HG02623 (cell line): ENCODE data around the gene MAP2K7.
"Not testable (repeated sequence)": the region's sequence is repeated elsewhere in the genome, so short reads cannot be mapped to it uniquely, and the experiment has no call there.

ENCODE experiments used
- ATAC-seq: cut with Tn5 transposase; IDR thresholded peaks from one replicate; pipeline ENCODE4 v1.9.1; 2021; ENCODE audit warnings: moderate library complexity; ENCODE audit not compliant: unreplicated experiment

The MAP2K7 gene

DNA sequence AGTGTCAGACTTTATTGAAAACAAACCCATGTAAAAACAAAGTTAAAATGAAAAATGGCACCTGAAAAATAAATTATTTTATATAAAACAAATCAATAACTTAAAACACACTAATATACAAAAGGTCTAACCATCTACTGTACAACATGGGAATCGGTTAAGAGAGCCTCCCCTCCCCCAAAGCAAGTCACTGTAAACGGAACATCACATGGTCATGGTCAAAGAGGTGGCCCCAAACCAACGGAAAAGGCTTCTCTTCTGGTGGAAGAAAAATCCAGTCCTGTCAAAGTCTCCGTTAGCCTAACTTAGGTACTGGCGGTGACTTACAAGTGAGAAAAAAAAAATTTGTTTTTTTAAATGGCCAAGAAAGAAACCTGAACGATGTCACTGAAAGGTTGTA is 55.5 kb downstream of the MAP2K7 start:
- no peak for ATAC-seq

DNA sequence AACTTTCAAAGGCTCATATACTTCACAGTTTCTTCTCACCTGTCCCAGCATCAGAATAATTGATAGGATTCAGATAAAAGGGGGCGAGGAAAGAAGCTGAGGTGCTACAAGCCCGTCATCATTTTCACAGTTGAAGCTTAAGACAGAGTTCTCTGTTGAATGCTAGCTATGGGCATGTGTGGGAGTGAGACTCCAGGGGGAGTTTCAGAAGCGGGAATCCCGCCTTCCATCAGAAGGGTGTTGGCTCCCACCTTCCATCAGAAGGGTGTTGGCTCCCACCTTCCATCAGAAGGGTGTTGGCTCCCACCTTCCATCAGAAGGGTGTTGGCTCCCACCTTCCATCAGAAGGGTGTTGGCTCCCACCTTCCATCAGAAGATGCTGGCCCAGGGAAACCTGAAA is 57.4 kb downstream of the MAP2K7 start:
- ATAC-seq, result not testable (repeated sequence)

DNA sequence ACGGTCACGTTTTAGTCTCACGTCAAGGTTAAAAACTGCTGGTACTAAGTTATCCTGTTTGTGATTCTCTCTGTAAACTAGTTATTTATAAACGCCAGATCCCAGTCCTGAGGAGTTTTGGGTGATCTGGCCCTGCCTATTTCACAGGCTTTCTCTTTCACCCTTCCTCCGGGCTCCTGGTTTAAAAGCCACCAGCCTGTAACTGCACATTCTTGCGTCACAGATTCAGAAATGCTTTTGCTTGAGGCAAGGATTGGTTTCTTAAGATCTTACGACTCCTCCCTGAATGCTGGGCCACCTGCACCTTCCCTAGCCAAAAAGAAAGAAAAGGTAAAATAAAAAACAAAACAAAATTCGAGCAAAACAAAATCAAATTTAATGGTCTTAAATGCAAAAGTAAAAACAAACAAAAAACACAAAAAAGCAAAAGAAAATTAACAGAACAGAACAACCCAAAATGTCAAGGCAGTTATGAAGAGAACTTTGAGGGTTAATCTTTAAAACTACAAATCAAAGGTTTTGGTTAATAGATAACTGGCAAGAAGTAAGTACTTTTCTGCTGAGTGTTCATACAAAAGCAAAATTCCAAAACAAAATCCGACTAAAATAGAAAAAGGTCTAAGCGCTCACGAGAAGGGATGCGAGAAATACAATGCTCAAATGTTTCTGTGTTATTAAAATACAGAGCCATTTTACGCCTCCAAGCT is 58.4 kb downstream of the MAP2K7 start:
- ATAC-seq, result no peak

DNA sequence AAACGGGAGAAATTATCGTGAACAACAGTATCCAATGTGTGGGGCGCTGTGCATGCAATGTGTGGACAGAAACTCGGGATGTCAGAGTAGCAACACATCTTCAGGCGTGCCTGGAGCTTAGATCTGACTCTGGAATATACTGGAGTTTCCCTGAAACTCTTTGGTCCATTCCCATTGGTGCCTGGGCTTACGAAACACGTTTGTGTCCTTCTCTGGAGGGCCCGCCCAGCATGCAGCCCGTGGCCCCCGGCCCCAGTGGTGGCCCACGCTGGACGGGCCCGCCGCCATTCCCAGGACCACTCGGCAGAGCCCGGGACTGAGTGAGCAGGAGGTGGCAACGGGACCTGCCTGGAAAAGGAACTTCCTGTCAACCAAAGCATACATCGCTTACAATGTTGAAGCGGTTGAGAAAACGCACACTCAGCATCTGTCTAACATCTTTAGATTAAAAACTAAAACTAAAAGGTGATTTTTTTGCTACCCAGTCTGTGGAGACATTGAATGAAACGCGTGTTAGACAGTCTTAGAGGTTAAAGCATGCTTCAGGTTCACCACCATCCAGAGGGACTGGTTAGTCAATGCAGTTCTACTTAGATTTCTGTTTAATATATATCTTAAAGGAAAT is 59.1 kb downstream of the MAP2K7 start:
- no peak for ATAC-seq

DNA sequence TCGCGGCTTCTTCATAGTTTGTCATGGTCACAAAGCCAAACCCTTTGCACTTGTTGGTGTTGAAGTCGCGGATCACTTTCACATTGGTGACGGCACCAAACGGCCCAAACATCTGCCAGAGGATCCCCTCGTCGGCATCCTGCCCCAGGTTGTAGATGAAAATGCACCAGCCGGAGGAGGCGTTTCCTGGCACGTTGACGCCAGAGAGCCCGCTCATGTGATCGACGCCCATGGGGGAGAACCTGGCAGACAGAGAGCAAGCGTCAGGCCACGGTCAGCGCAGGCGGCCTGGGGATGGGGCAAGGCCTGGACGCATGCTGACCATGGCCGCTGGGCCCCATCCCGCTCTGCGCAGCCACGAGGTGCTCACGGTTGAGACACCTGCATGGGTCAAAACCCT is 59.9 kb downstream of the MAP2K7 start:
- no peak for ATAC-seq
